Measurements from ENCODE around the gene ANKRD37.

Gene ANKRD37

GRCh38 chr4:185381288-185382196 lies 15.1 kb upstream of the ANKRD37 start:
- Histone ChIP-seq H3K4me1 (ENCODE audit: low read length) (no peaks in the 10 kb centered on the region), H3K4me3 (ENCODE audit: low read length) (no peak overlapping the region), H3K9ac (ENCODE audit: low read length) (no peak overlapping the region), H3K9me2 (replicated peaks; ENCODE audit: insufficient read depth, low read length) (no peaks in the 10 kb centered on the region), H3K27ac (ENCODE audit: low read length) (no peak overlapping the region), H3K27me3 (replicated peaks; ENCODE audit: insufficient read depth, low read length) (no peaks in the 10 kb centered on the region), H3K36me3 (replicated peaks; ENCODE audit: insufficient read depth, low read length) (no peaks in the 10 kb centered on the region), H3K4me2 (ENCODE audit: low read depth, low read length) (no peak overlapping the region), H3F3A (ENCODE audit: insufficient read depth, low read length) (no peaks in the 10 kb centered on the region), H4K20me1 (ENCODE audit: insufficient read depth, low read length) (no peaks in the 10 kb centered on the region), H3K79me2 (ENCODE audit: low read length) (no peaks in the 10 kb centered on the region), H3K9me3 (replicated peaks; ENCODE audit: insufficient read depth, low read length) (no peaks in the 10 kb centered on the region), H2AFZ (ENCODE audit: low read length) (no peak overlapping the region)
- DNase-seq, result no peak
- TF ChIP-seq, protein P1, sequence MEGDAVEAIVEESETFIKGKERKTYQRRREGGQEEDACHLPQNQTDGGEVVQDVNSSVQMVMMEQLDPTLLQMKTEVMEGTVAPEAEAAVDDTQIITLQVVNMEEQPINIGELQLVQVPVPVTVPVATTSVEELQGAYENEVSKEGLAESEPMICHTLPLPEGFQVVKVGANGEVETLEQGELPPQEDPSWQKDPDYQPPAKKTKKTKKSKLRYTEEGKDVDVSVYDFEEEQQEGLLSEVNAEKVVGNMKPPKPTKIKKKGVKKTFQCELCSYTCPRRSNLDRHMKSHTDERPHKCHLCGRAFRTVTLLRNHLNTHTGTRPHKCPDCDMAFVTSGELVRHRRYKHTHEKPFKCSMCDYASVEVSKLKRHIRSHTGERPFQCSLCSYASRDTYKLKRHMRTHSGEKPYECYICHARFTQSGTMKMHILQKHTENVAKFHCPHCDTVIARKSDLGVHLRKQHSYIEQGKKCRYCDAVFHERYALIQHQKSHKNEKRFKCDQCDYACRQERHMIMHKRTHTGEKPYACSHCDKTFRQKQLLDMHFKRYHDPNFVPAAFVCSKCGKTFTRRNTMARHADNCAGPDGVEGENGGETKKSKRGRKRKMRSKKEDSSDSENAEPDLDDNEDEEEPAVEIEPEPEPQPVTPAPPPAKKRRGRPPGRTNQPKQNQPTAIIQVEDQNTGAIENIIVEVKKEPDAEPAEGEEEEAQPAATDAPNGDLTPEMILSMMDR (IDR thresholded peaks at IDR 0.05; ENCODE audit: low read length), result no peak
- TF ChIP-seq EZH2 (optimal IDR thresholded peaks at IDR 0.05; ENCODE audit: low read depth, low read length) (no peak), EZH2phosphoT487 (IDR thresholded peaks at IDR 0.05; ENCODE audit: low read length) (no peak)

DNA sequence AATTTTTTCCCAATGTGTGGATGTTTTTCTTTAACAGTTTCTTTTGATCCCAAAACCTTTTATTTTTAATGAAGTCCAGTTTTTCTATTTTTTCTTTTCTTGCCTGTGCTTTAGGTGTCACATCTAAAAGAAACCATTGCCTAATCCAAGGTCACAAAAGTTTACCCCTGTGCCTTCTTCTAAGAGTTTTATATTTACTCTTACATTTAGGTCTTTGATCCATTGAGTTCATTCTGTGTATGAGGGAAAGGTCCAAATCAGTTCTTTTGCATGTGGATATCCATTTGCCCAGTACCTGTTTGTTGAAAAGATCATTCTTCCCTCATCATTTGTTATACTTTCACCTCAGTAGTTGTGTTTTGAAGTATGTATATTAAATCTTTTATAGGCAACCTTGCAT lies 13.9 kb upstream of the ANKRD37 start:
- H3K4me1 ChIP-seq (ENCODE audit: low read length), result no peaks in the 10 kb centered on the region
- no peaks in the 10 kb centered on the region for H3K9me2 ChIP-seq (replicated peaks; ENCODE audit: insufficient read depth, low read length)
- no peak overlapping the region for H3K9ac ChIP-seq (ENCODE audit: low read length)
- no peak overlapping the region for H2AFZ ChIP-seq (ENCODE audit: low read length)
- no peak overlapping the region for H3K27ac ChIP-seq (ENCODE audit: low read length)
- H4K20me1 ChIP-seq (ENCODE audit: insufficient read depth, low read length), result no peaks in the 10 kb centered on the region
- no peak for DNase-seq
- H3K4me2 ChIP-seq (ENCODE audit: low read depth, low read length), result no peak overlapping the region
- no peak overlapping the region for H3K4me3 ChIP-seq (ENCODE audit: low read length)
- no peaks in the 10 kb centered on the region for H3K9me3 ChIP-seq (replicated peaks; ENCODE audit: insufficient read depth, low read length)
- H3K27me3 ChIP-seq (replicated peaks; ENCODE audit: insufficient read depth, low read length), result no peaks in the 10 kb centered on the region
- TF ChIP-seq, protein P1 (IDR thresholded peaks at IDR 0.05; ENCODE audit: low read length), result no peak
- no peak for TF ChIP-seq EZH2 (optimal IDR thresholded peaks at IDR 0.05; ENCODE audit: low read depth, low read length)
- no peak for TF ChIP-seq EZH2phosphoT487 (IDR thresholded peaks at IDR 0.05; ENCODE audit: low read length)
- H3F3A ChIP-seq (ENCODE audit: insufficient read depth, low read length), result no peaks in the 10 kb centered on the region
- H3K36me3 ChIP-seq (replicated peaks; ENCODE audit: insufficient read depth, low read length), result no peaks in the 10 kb centered on the region
- H3K79me2 ChIP-seq (ENCODE audit: low read length), result no peaks in the 10 kb centered on the region

DNA sequence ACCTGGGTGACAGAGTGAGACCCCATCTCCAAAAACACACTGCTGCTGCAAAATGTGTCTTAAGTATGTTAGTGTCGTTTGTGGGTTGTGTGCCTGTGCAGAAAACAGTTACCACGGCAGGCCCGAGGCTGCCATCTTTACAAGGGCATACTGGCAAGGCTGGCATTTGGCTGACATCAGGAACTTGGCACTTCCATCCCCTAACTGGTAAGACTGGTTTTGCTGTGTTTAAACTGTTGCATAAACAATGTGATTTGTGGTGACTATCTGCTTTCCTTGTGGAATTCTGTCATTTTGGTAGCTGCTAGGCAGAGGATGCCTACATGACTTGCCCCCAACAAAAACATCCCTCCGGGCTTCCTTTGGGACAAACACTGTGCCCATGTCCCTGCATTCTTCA lies 13.2 kb upstream of the ANKRD37 start:
- H3K36me3 ChIP-seq (replicated peaks; ENCODE audit: insufficient read depth, low read length), result no peaks in the 10 kb centered on the region
- H3K27ac ChIP-seq (ENCODE audit: low read length), result no peak overlapping the region
- no peaks in the 10 kb centered on the region for H3K9me3 ChIP-seq (replicated peaks; ENCODE audit: insufficient read depth, low read length)
- no peak overlapping the region for H3K9ac ChIP-seq (ENCODE audit: low read length)
- H3K4me1 ChIP-seq (ENCODE audit: low read length), result no peaks in the 10 kb centered on the region
- H2AFZ ChIP-seq (ENCODE audit: low read length), result no peak overlapping the region
- H4K20me1 ChIP-seq (ENCODE audit: insufficient read depth, low read length), result no peaks in the 10 kb centered on the region
- H3K9me2 ChIP-seq (replicated peaks; ENCODE audit: insufficient read depth, low read length), result no peaks in the 10 kb centered on the region
- no peak for DNase-seq
- H3K4me3 ChIP-seq (ENCODE audit: low read length), result no peak overlapping the region
- H3F3A ChIP-seq (ENCODE audit: insufficient read depth, low read length), result no peaks in the 10 kb centered on the region
- no peaks in the 10 kb centered on the region for H3K79me2 ChIP-seq (ENCODE audit: low read length)
- H3K4me2 ChIP-seq (ENCODE audit: low read depth, low read length), result no peak overlapping the region
- no peaks in the 10 kb centered on the region for H3K27me3 ChIP-seq (replicated peaks; ENCODE audit: insufficient read depth, low read length)
- TF ChIP-seq EZH2phosphoT487 (IDR thresholded peaks at IDR 0.05; ENCODE audit: low read length), result no peak
- TF ChIP-seq, protein P1 (IDR thresholded peaks at IDR 0.05; ENCODE audit: low read length), result no peak
- TF ChIP-seq EZH2 (optimal IDR thresholded peaks at IDR 0.05; ENCODE audit: low read depth, low read length), result no peak

Measured in MM.1S (cell line).